OCI-LY7 (cell line): ENCODE measurements around the gene JAZF1. TPM values are rescaled to one million over a fixed set of nuclear protein-coding genes. Genes with fewer than 3 reads are reported as not detected.

ENCODE experiments used
- BruUV-seq: library from RNA; stranded (reverse); fragments of 400-500 nt; replicated peaks from 2 replicates; lab custom pipeline; 2021; lab: Mats Ljungman, UMichigan
- CTCF ChIA-PET: fragments of 300-600 bp; sonication (Branson Sonifier 250); formaldehyde crosslinking; loops from one replicate; lab custom pipeline; 2022; ENCODE audit warnings: antibody characterized with exemption; ENCODE audit not compliant: unreplicated experiment; lab: Charles Lee
- POLR2A ChIA-PET: fragments of 300-600 bp; sonication (Branson Sonifier 250); formaldehyde crosslinking; loops from one replicate; lab custom pipeline; 2022; ENCODE audit warnings: antibody characterized with exemption; lab: Charles Lee
- DNase-seq: peaks from one replicate; pipeline ENCODE4 v3.0.0-alpha.2; 2015; ENCODE audit warnings: low spot score
- H2AFZ ChIP-seq: fragments of 200-600 bp; sonication (generic), shearing (Covaris generic); 2 replicates; pipeline ENCODE4 v1.6.1; 2014; ENCODE audit warnings: mild to moderate bottlenecking, antibody characterized with exemption, low read length, moderate library complexity
- H3K27ac ChIP-seq: fragments of 200-600 bp; sonication (generic); 2 replicates; pipeline ENCODE4 v1.5.1; 2014; ENCODE audit warnings: mixed run types, low read depth, mild to moderate bottlenecking, moderate library complexity, low read length, inconsistent platforms; ENCODE audit not compliant: poor library complexity, severe bottlenecking
- H3K36me3 ChIP-seq: fragments of 200-600 bp; sonication (generic); 2 replicates; pipeline ENCODE4 v1.6.1; 2014; ENCODE audit warnings: mild to moderate bottlenecking, antibody characterized with exemption, low read length, moderate library complexity, mixed read lengths; ENCODE audit not compliant: insufficient read depth
- H3K4me1 ChIP-seq: fragments of 200-600 bp; sonication (generic); 2 replicates; pipeline ENCODE4 v1.5.1; 2014; ENCODE audit warnings: mild to moderate bottlenecking, low read length; ENCODE audit not compliant: insufficient read depth, poor library complexity, severe bottlenecking
- H3K4me2 ChIP-seq: fragments of 200-600 bp; sonication (generic); 2 replicates; pipeline ENCODE4 v1.6.1; 2014; ENCODE audit warnings: mild to moderate bottlenecking, low read length
- H3K4me3 ChIP-seq: fragments of 200-600 bp; sonication (generic); 2 replicates; pipeline ENCODE4 v1.5.1; 2014; ENCODE audit warnings: mild to moderate bottlenecking, low read depth, low read length; ENCODE audit not compliant: poor library complexity, severe bottlenecking
- H3K79me2 ChIP-seq: fragments of 200-600 bp; sonication (generic); 2 replicates; pipeline ENCODE4 v1.6.1; 2016; ENCODE audit warnings: low read depth, mild to moderate bottlenecking, low read length, moderate library complexity, mixed read lengths; ENCODE audit not compliant: insufficient read depth
- H3K9me2 ChIP-seq: fragments of 200-600 bp; sonication (generic); 2 replicates; pipeline ENCODE4 v1.6.1; 2016; ENCODE audit warnings: mild to moderate bottlenecking, low read length, mixed read lengths; ENCODE audit not compliant: insufficient read depth
- H3K9me3 ChIP-seq: fragments of 200-600 bp; sonication (generic); 2 replicates; pipeline ENCODE4 v1.6.1; 2014; ENCODE audit warnings: mild to moderate bottlenecking, mixed run types, low read length, mixed read lengths
- H4K20me1 ChIP-seq: fragments of 200-600 bp; sonication (generic); 2 replicates; pipeline ENCODE4 v1.6.1; 2014; ENCODE audit warnings: mild to moderate bottlenecking, antibody characterized with exemption, low read length, moderate library complexity, mixed read lengths; ENCODE audit not compliant: insufficient read depth
- CTCF ChIP-seq: fragments of 200-600 bp; sonication (generic); conservative IDR thresholded peaks from 2 replicates; pipeline ENCODE4 v1.5.1; 2014; ENCODE audit warnings: mild to moderate bottlenecking, antibody characterized with exemption, low read length, moderate library complexity, mixed read lengths
- EZH2phosphoT487 ChIP-seq: fragments of 200-600 bp; sonication (generic); IDR thresholded peaks from 2 replicates; pipeline ENCODE4 v1.6.1; 2018; ENCODE audit warnings: low read depth, borderline replicate concordance, mild to moderate bottlenecking, mixed run types, antibody characterized with exemption, low read length, moderate library complexity, mixed read lengths
- intact Hi-C: fragments of 100-400 bp; cut with micrococcal nuclease; formaldehyde crosslinking; loops from one replicate; pipeline ENCODE4 v1.10.0; 2022; ENCODE audit not compliant: unreplicated experiment
- total RNA-seq, 2 experiments: library from RNA; depleted of rRNA in 1 of 2; stranded (reverse); fragments of >200 nt in 1 of 2; shearing (Covaris generic) in 1 of 2; gene quantifications; 2 replicates each; pipeline ENCODE4 v1.2.3, GENCODE V29; 2014 to 2022

The JAZF1 gene
- total RNA-seq, 2 experiments from 2014 or later: 6.3 to 25.0 TPM

GRCh38 chr7:27997188-27997707, 183.3 kb downstream of the JAZF1 start:
- no peak for TF ChIP-seq CTCF
- no peak for TF ChIP-seq EZH2phosphoT487
- H2AFZ ChIP-seq: no peak overlapping the region
- no peak overlapping the region for H3K27ac ChIP-seq
- ChIA-PET CTCF (no interaction called here), POLR2A (interaction anchor here (0.7 kb wide), 2 partner anchors 48 to 52 kb away, joined by 3 to 4 read pairs; no protein-coding TSS in a partner anchor)
- H3K4me2 ChIP-seq: no peak overlapping the region
- H4K20me1 ChIP-seq: no peaks in the 10 kb centered on the region; the same call in 1 of the 2 replicates
- no peak for DNase-seq
- no peaks in the 10 kb centered on the region for H3K9me3 ChIP-seq
- BruUV-seq: no TSS peak
- H3K36me3 ChIP-seq: 0 out of 2 replicates have a peak, but pooled peaks cover 3% of the 10 kb centered on the region
- H3K4me3 ChIP-seq: no peak overlapping the region
- H3K9me2 ChIP-seq: no peaks in the 10 kb centered on the region
- H3K79me2 ChIP-seq: no peaks in the 10 kb centered on the region
- intact Hi-C loops: no loop called here
- H3K4me1 ChIP-seq: peaks cover 11% of the 10 kb centered on the region

GRCh38 chr7:27996141-27996540, 184.5 kb downstream of the JAZF1 start:
- no peak overlapping the region for H3K27ac ChIP-seq
- H3K9me3 ChIP-seq: no peaks in the 10 kb centered on the region
- no TSS peak for BruUV-seq
- intact Hi-C loops: no loop called here
- H2AFZ ChIP-seq: no peak overlapping the region
- 0 out of 2 replicates have a peak, but pooled peaks cover 3% of the 10 kb centered on the region for H3K36me3 ChIP-seq
- CTCF ChIA-PET: no interaction called here
- H3K4me2 ChIP-seq: no peak overlapping the region
- H4K20me1 ChIP-seq: no peaks in the 10 kb centered on the region; the same call in 1 of the 2 replicates
- H3K79me2 ChIP-seq: no peaks in the 10 kb centered on the region
- no peak for DNase-seq
- TF ChIP-seq EZH2phosphoT487 (no peak), CTCF (no peak)
- POLR2A ChIA-PET: interaction anchor here (0.8 kb wide), 1 partner anchor 38 kb away, joined by 3 read pairs; no protein-coding TSS in a partner anchor
- H3K4me3 ChIP-seq: no peak overlapping the region
- peaks cover 12% of the 10 kb centered on the region for H3K4me1 ChIP-seq
- H3K9me2 ChIP-seq: no peaks in the 10 kb centered on the region

GRCh38 chr7:27995228-27995627, 185.4 kb downstream of the JAZF1 start:
- TF ChIP-seq EZH2phosphoT487 (no peak), CTCF (no peak)
- no TSS peak for BruUV-seq
- CTCF ChIA-PET: interaction anchor here (0.6 kb wide), 1 partner anchor 1306 kb away, joined by 3 read pairs; no protein-coding TSS in a partner anchor

More at GRCh38 chr7:27995228-27995627, 185.4 kb downstream of the JAZF1 start:
- no peaks in the 10 kb centered on the region for H3K9me3 ChIP-seq
- H3K4me2 ChIP-seq: no peak overlapping the region
- POLR2A ChIA-PET: interaction anchor here (0.6 to 1.3 kb wide), 3 partner anchors 13 to 183 kb away, joined by 3 to 4 read pairs (median 3); no protein-coding TSS in a partner anchor
- DNase-seq: no peak
- H2AFZ ChIP-seq: no peak overlapping the region
- peaks cover 12% of the 10 kb centered on the region for H3K4me1 ChIP-seq
- 0 out of 2 replicates have a peak, but pooled peaks cover 7% of the 10 kb centered on the region for H3K36me3 ChIP-seq
- no peaks in the 10 kb centered on the region for H3K79me2 ChIP-seq
- no peak overlapping the region for H3K4me3 ChIP-seq
- H3K27ac ChIP-seq: no peak overlapping the region
- H3K9me2 ChIP-seq: no peaks in the 10 kb centered on the region
- intact Hi-C loops: no loop called here
- H4K20me1 ChIP-seq: no peaks in the 10 kb centered on the region; the same call in 1 of the 2 replicates
